Measurements from ENCODE around the gene OCEL1.
A peak's percentile ranks its signal among the peaks of the same experiment; 100 is the strongest.
"Not testable (repeated sequence)": the region's sequence is repeated elsewhere in the genome, so short reads cannot be mapped to it uniquely, and the experiment has no call there.

OCEL1 gene

DNA sequence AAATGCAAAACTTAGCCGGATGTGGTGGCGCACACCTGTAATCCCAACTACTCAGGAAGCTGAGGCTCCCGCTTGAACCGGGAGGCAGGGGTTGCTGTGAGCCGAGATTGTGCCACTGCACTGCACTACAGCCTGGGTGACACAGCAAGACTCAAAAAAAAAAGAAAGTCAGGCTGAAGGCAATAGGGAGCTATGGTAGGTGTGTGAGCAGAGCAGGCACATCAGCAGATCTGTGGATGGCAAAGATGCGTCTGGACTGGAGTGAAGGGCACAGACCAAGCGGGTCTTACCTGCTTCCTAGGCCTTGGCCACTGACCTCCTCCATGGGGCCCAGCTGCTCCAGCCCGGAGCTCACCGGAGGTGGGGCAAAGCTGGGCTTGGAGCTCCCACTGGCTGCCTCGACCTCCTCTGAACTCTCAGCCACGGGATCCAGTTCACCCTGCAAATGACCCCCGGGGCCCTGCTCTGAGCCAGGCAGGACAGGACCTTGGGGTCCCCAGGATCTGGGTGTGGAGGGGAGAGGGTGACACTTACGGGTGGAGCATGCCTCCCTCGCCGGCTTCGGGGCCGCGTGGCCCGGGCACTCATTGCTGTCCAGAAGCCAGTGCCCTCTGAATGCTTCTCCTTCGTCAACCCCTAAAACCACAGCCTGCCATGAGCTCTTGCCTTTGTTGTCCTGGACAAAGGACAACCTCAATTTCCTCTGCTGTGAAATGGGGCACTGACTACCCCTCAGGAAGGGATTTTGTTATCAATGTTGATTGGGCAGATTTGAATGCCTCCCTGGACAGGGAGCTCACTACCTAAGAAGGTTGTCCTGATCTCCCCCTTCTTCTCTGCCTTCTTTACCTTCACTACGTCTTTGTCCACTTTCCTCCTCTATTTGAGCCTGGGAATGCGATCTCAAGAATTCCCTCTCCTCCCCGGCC lies 38.0 kb downstream of the OCEL1 start:
- ATAC-seq (no peak), DNase-seq (no peak)

DNA sequence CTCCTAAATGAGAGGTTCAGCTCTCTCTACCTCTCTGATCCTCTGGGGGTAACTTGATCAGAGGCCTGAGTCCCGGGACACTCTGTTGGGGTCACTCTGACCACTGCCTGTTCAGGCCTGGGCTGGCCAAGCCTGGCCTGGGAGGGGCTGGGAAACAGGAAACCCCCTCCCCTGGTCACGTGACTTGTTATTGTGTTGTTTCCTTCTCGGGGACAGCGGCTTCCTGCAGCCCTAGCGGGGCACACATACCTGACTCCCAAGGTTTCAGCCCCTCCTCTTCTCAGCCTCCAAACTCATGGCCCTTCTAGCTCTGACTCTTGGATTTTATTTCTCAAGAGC lies 38.6 kb downstream of the OCEL1 start, which contains the start of gene USHBP1:
Gene USHBP1, minus strand, starts transcription at position 105 of the 339 bp plus-strand sequence. CDS start 446 bp downstream, outside the sequence.
- ATAC-seq = no peak
- DNase-seq = no peak

DNA sequence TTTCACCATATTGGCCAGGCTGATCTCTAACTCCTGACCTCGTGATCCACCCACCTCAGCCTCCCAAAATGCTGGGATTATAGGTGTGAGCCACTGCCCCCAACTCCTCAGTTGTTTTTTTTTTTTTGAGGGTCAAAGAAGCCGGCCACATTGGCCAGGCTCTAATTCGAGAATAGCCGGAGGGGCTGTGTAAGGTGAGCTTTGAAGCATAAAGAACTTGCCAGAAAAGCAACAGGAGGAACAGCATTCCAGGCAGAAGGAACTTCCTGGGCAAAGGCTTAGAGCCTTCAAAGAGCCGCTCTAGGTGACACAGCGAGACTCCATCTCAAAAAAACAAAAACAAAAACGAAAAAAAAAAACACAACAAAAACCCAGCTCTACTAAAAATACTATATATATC lies 40.0 kb downstream of the OCEL1 start:
- DNase-seq (no peak), ATAC-seq (no peak)

DNA sequence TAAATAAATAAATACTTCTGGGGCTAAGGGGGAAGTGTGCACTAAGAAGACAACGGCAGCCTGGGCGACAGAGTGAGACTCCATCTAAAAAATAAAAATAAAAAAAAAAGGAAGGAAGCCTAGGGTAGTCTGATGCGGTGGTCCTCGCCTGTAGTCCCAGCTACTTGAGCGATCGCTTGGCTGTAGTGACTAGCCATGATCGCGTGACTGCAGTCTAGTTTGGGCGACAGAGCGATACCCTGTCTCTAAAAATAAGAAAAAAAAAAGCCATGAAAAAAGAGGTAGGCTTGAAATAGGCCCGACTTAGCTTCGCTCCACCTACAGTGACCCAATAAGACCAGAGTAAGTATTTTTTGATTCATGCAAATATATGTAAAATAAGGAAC lies 40.6 kb downstream of the OCEL1 start:
- DNase-seq = no peak
- ATAC-seq = peak; percentile 0

DNA sequence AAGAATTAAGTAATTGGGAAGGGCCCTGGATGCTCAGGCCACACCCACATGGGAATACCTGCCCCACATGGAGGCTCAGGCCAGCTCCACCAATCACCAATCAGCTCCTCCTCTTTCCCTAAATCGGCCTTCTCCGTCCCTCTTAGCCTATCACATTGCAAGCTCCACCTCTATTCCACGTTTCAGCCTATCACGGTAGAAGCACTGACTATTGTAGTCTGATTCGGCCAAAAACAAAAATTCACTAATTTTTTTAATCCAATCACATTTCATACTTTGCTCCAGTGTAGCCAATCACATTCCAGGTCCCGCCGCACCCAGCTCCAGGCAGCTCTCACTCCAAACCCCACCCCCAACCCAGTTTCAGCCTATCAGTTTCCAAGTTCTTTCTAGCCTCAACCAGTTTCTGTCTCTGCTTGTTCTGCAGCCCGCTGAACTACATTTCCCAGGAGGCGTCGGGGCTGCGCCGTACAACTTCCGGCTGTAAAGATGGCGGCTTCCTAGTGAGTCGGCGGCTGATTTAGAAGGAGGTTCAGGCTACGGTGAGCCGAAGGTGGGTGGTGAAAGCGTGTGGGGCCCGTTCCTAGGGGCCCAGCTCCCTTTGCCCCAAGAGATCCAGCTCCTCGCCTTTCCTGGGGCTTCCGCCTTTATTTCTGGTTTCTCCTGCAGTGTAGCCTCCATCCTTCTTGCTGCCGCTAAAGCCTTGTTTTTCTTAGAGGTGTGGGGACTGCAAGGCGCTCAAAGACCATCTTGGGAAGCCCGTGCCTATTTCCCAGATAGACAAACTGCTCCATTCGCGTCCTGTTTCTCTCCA lies 41.2 kb downstream of the OCEL1 start, which contains the start of gene BABAM1:
Gene BABAM1, plus strand, starts transcription at position 469 of the 814 bp plus-strand sequence. CDS start 1,364 bp downstream, outside the sequence.
- DNase-seq (peak; percentile 93), ATAC-seq (peak; percentile 94)

GRCh38 chr19:17268754-17269153 lies 42.7 kb downstream of the OCEL1 start:
- ATAC-seq = no peak
- DNase-seq = no peak

GRCh38 chr19:17274892-17275291 lies 48.9 kb downstream of the OCEL1 start:
- ATAC-seq, DNase-seq: not testable (repeated sequence)

DNA sequence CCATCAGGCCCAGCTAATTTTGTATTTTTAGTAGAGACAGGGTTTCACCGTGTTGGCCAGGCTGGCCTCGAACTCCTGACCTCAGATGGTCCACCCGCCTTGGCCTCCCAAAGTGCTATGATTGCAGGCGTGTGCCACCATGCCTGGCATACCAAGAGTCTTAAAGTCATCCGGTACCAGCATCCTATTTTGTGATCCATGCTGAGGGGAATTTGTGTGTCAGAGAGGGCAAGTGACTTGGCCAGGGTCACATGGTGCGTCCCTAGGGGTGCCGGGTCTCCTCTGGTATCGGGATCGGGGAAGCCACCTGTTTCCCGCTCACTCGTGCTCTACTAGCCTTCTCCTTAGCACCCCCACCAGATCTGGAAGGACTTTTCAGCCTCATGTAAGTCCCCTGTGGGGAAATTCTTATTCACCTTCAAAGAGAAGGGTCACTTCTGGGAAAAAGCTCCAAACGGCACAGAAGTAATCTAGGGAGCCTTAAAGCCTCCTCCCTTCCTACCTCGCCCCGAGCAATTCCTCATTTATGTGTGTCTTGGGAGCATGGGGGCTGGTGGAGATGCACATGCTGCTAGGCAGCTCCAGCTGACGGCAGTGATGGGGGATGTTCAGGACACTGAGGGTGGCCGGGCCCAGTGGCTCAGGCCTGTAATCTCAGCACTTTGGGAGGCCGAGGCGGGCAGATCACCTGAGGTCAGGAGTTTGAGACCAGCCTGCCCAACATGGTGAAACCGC lies 49.6 kb downstream of the OCEL1 start:
- DNase-seq (no peak), ATAC-seq (no peak)

Data from stimulated activated naive CD8-positive, alpha-beta T cell treated with anti-CD3 and anti-CD28 coated beads, Interleukin-15, Interleukin-2, amounts not matched to agents 100 U/mL and 50 U/mL, for 24 hours (primary cell).